K562 (cell line): ENCODE measurements around the gene KLHL35. TPM values are rescaled to one million over a fixed set of nuclear protein-coding genes. Genes with fewer than 3 reads are reported as not detected.

Experiments
- ATAC-seq: fragments of 200-7000 bp; cut with Tn5 transposase; 3 replicates; pipeline ENCODE4 v1.9.1; 2020; ENCODE audit warnings: moderate library complexity
- BruUV-seq: library from RNA; stranded (reverse); fragments of 400-500 nt; replicated peaks from 2 replicates; lab custom pipeline; 2021; lab: Mats Ljungman, UMichigan
- CTCF ChIA-PET: fragments of 300-600 bp; formaldehyde crosslinking; extraction: SDS; loops from one replicate; lab custom pipeline; 2021; ENCODE audit warnings: low intra/inter-chr PET ratio; lab: Yijun Ruan, JAX
- POLR2A ChIA-PET: fragments of 300-600, 350-650 bp; sonication (Branson Sonifier 250); formaldehyde crosslinking; extraction: SDS; loops from one replicate; lab custom pipeline; 2021; ENCODE audit warnings: antibody characterized with exemption, inconsistent platforms; lab: Yijun Ruan, JAX
- DNase-seq, 4 experiments: peaks; one replicate each; pipeline versions ENCODE4 v3.0.0 to v3.0.0-alpha.2; 2011 to 2018; ENCODE audit warnings: low spot score in 3 of 4, mixed read lengths in 3 of 4; ENCODE audit errors: extremely low read depth in 1 of 4
- FAIRE-seq: peaks from 2 replicates; lab custom pipeline; 2011; peaks lifted over from hg19 to GRCh38; lab: Jason Lieb, UNC
- H2AFZ ChIP-seq: 2 replicates; pipeline ENCODE4 v1.6.0; 2011; ENCODE audit warnings: low read depth, low read length, control low read depth, inconsistent platforms
- H3K27ac ChIP-seq: fragments of 200-600 bp; 3 replicates; pipeline ENCODE4 v1.8.0; 2011; ENCODE audit warnings: low read depth, mild to moderate bottlenecking, control low read depth, inconsistent platforms, low read length, moderate library complexity, mixed read lengths; ENCODE audit errors: extremely low read depth
- H3K27me3 ChIP-seq, 2 experiments: fragments of 300-600 bp in 1 of 2; 2 replicates in 1 of 2; 3 replicates in 1 of 2; pipeline versions ENCODE4 v1.6.0 to v1.8.0; 2011; ENCODE audit warnings: inconsistent platforms in 2 of 2, low read length in 2 of 2, mild to moderate bottlenecking in 1 of 2, mixed read lengths in 1 of 2, moderate library complexity in 1 of 2; ENCODE audit not compliant: control insufficient read depth in 2 of 2, insufficient read depth in 2 of 2
- H3K36me3 ChIP-seq: fragments of 300-600 bp; 3 replicates; pipeline ENCODE4 v1.8.0; 2011; ENCODE audit warnings: mild to moderate bottlenecking, low read length, inconsistent platforms; ENCODE audit not compliant: control insufficient read depth, insufficient read depth
- H3K4me1 ChIP-seq, 2 experiments: fragments of 200-600 bp in 1 of 2; replicated peaks in 1 of 2; 2 replicates in 1 of 2; 3 replicates in 1 of 2; pipeline versions ENCODE4 v1.5.1 to v1.8.0; 2011; ENCODE audit warnings: inconsistent platforms in 2 of 2, low read length in 2 of 2, mild to moderate bottlenecking in 1 of 2, mixed read lengths in 1 of 2, moderate library complexity in 1 of 2; ENCODE audit not compliant: control insufficient read depth in 2 of 2, insufficient read depth in 2 of 2
- H3K4me2 ChIP-seq: 2 replicates; pipeline ENCODE4 v1.6.1; 2011; ENCODE audit warnings: low read length, control low read depth, inconsistent platforms, mixed read lengths; ENCODE audit not compliant: insufficient read depth
- H3K4me3 ChIP-seq: fragments of 200-600 bp; sonication (generic), shearing (Covaris generic); 2 replicates; pipeline ENCODE4 v1.5.1; 2016; ENCODE audit warnings: control low read depth, inconsistent platforms
- H3K79me2 ChIP-seq: fragments of 200-600 bp; 3 replicates; pipeline ENCODE4 v1.8.0; 2011; ENCODE audit warnings: low read length, inconsistent platforms; ENCODE audit not compliant: control insufficient read depth, insufficient read depth
- H3K9ac ChIP-seq, 2 experiments: 2 replicates each; pipeline versions ENCODE4 v1.6.0 to v1.6.1; 2011; ENCODE audit warnings: low read depth in 2 of 2, low read length in 2 of 2, control low read depth in 1 of 2, inconsistent platforms in 1 of 2, mild to moderate bottlenecking in 1 of 2, mixed read lengths in 1 of 2; ENCODE audit not compliant: insufficient read depth in 1 of 2
- H3K9me1 ChIP-seq: one replicate; pipeline ENCODE4 v1.6.0; 2011; ENCODE audit warnings: inconsistent platforms, mild to moderate bottlenecking, low read length, moderate library complexity; ENCODE audit not compliant: control insufficient read depth, insufficient read depth
- H3K9me3 ChIP-seq: replicated peaks from 2 replicates; pipeline ENCODE4 v1.5.1; 2011; ENCODE audit warnings: low read depth, low read length, inconsistent platforms; ENCODE audit not compliant: control insufficient read depth, insufficient read depth
- H4K20me1 ChIP-seq: replicated peaks from 2 replicates; pipeline ENCODE4 v1.6.1; 2011; ENCODE audit warnings: low read length, inconsistent platforms, mixed read lengths; ENCODE audit not compliant: control insufficient read depth, insufficient read depth
- C11orf30 ChIP-seq: fragments of 450-650 bp; IDR thresholded peaks from 2 replicates; pipeline ENCODE4 v1.6.1; 2016; ENCODE audit warnings: low read depth, mild to moderate bottlenecking
- CBX8 ChIP-seq: fragments of 200-600 bp; sonication (generic); IDR thresholded peaks from 2 replicates; pipeline ENCODE4 v1.6.1; 2012; ENCODE audit warnings: borderline replicate concordance, mixed run types, low read depth, mild to moderate bottlenecking, moderate library complexity, mixed read lengths, low read length, control low read depth, inconsistent platforms; ENCODE audit not compliant: poor library complexity, severe bottlenecking; ENCODE audit errors: extremely low read depth
- CEBPB ChIP-seq: fragments of 450-650 bp; IDR thresholded peaks from 2 replicates; pipeline ENCODE4 v1.6.1; 2016; ENCODE audit warnings: missing genetic modification characterization, missing compliant biosample characterization
- ETV1 ChIP-seq: fragments of 450-650 bp; conservative IDR thresholded peaks from 2 replicates; pipeline ENCODE4 v1.6.1; 2016; ENCODE audit warnings: missing genetic modification characterization, control low read depth, low read depth, missing compliant biosample characterization
- HDAC8 ChIP-seq: fragments of 450-650 bp; IDR thresholded peaks from 2 replicates; pipeline ENCODE4 v1.6.1; 2016; ENCODE audit warnings: mild to moderate bottlenecking, missing genetic modification characterization, moderate library complexity, missing compliant biosample characterization
- HNRNPL ChIP-seq: fragments of 200-400 bp; formaldehyde crosslinking; IDR thresholded peaks from 2 replicates; pipeline ENCODE4 v1.6.1; 2017; ENCODE audit warnings: low read depth, mild to moderate bottlenecking, low read length
- IFI16 ChIP-seq: fragments of 250-450 bp; sonication (Bioruptor Pico); IDR thresholded peaks from 2 replicates; pipeline ENCODE4 v2.1.2; 2022; ENCODE audit warnings: mild to moderate bottlenecking, inconsistent platforms
- IRF1 ChIP-seq: sonication (generic); formaldehyde crosslinking; IDR thresholded peaks from 2 replicates; pipeline ENCODE4 v1.8.0; 2022; ENCODE audit warnings: missing genetic modification reagents, mild to moderate bottlenecking, borderline replicate concordance
- KHSRP ChIP-seq: fragments of 450-650 bp; IDR thresholded peaks from 2 replicates; pipeline ENCODE4 v1.6.1; 2017
- PHF21A ChIP-seq: fragments of 450-650 bp; IDR thresholded peaks from 2 replicates; pipeline ENCODE4 v1.6.1; 2017; ENCODE audit warnings: low read depth, borderline replicate concordance
- POLR2AphosphoS2 ChIP-seq: IDR thresholded peaks from 2 replicates; pipeline ENCODE4 v1.6.1; 2012; ENCODE audit warnings: low read length, improper control_type of control experiment
- RNF2 ChIP-seq: sonication (generic); IDR thresholded peaks from 2 replicates; pipeline ENCODE4 v1.6.1; 2016
- SMARCA5 ChIP-seq: fragments of 450-650 bp; IDR thresholded peaks from 2 replicates; pipeline ENCODE4 v1.6.1; 2016
- TBL1XR1 ChIP-seq, 2 experiments: IDR thresholded peaks; 2 replicates each; pipeline ENCODE4 v1.6.1; 2012; ENCODE audit warnings: improper control_type of control experiment in 2 of 2, low read length in 2 of 2, mild to moderate bottlenecking in 1 of 2
- TCF3 ChIP-seq: sonication (generic); formaldehyde crosslinking; IDR thresholded peaks from 2 replicates; pipeline ENCODE4 v1.4.0; 2020; ENCODE audit warnings: mild to moderate bottlenecking, missing genetic modification reagents
- TEAD2 ChIP-seq: fragments of 450-650 bp; IDR thresholded peaks from 2 replicates; pipeline ENCODE4 v1.6.1; 2016; ENCODE audit warnings: missing genetic modification characterization, control low read depth, missing compliant biosample characterization
- ZNF124 ChIP-seq: sonication (generic); formaldehyde crosslinking; IDR thresholded peaks from 2 replicates; pipeline ENCODE4 v1.8.1; 2022; ENCODE audit warnings: missing genetic modification reagents
- ZNF644 ChIP-seq: fragments of 200-800 bp; sonication (Bioruptor generic); IDR thresholded peaks from 2 replicates; pipeline ENCODE4 v1.6.1; 2016; ENCODE audit warnings: low read depth, missing genetic modification characterization, missing compliant biosample characterization
- WGBS: fragments of 100-300 bp; shearing (Covaris generic); methylation state at CpG from one replicate; pipeline ENCODE4 v1.1.6; 2016; ENCODE audit warnings: low coverage, mixed read lengths; ENCODE audit not compliant: insufficient coverage; ENCODE audit errors: missing lambda C conversion rate; 5-methylcytosine and 5-hydroxymethylcytosine counted together
- in situ Hi-C: fragments of 300-500 bp; cut with MboI; formaldehyde crosslinking; loops from 4 replicates; pipeline ENCODE4 v1.15.0; 2018; ENCODE audit warnings: inconsistent platforms, mixed read lengths
- intact Hi-C: fragments of 100-400 bp; cut with micrococcal nuclease; formaldehyde crosslinking; loops from 2 replicates; pipeline ENCODE4 v1.14.2; 2022
- polyA plus RNA-seq, 8 experiments: library from polyadenylated mRNA; depleted of rRNA in 4 of 8; stranded (reverse) in 5 of 8; unstranded in 3 of 8; fragments of >200 nt; fragmentation: Nextera tagmentation in 2 of 8; fragmentation: Illumina TruSeq in 1 of 8; extraction: Ambion mirVana in 2 of 8; extraction: Trizol in 1 of 8; gene quantifications; 2 replicates each; pipeline versions ENCODE4 v1.2.1 to v1.2.3, GENCODE V29; 2011 to 2014; ENCODE audit warnings: inconsistent platforms in 1 of 8, missing spikeins in 1 of 8
- total RNA-seq, 7 experiments: library from RNA; depleted of rRNA in 6 of 7; stranded (reverse); fragments of >200 nt in 6 of 7; fragmentation: Illumina TruSeq in 2 of 7; extraction: Trizol in 2 of 7; gene quantifications; 2 replicates each; pipeline versions ENCODE4 v1.2.1 to v1.2.3, GENCODE V29; 2011 to 2021; ENCODE audit warnings: low replicate concordance in 1 of 7

KLHL35 gene
- total and polyA plus RNA-seq, 9 of the 15 experiments (the other 6 are each of a cell fraction or from before 2014, with no cell fraction given) = not detected

GRCh38 chr11:75450236-75450635 is 17.2 kb upstream of the KLHL35 start:
- Histone ChIP-seq H3K4me1 (peaks cover 0 to 9% of the 10 kb centered on the region in 2 experiments; a peak in 1 of 5 replicates), H3K79me2 (no peaks in the 10 kb centered on the region), H4K20me1 (no peaks in the 10 kb centered on the region), H3K4me2 (no peak overlapping the region), H3K9me1 (no peaks in the 10 kb centered on the region), H3K4me3 (no peak overlapping the region), H3K36me3 (no peaks in the 10 kb centered on the region; the same call in 2 of the 3 replicates), H2AFZ (no peak overlapping the region), H3K9ac (no peak overlapping the region), H3K9me3 (no peaks in the 10 kb centered on the region), H3K27me3 (no peaks in the 10 kb centered on the region), H3K27ac (no peak overlapping the region)
- intact Hi-C loops = no loop called here
- DNase-seq (no peak), FAIRE-seq (no peak), ATAC-seq (no peak)
- ChIA-PET POLR2A (interaction anchor here (0.5 kb wide), 1 partner anchor 873 kb away, joined by 4 read pairs; no protein-coding TSS in a partner anchor), CTCF (no interaction called here)
- 57% methylated on average over 7 of the region's 7 CpGs for WGBS
- no TSS peak for BruUV-seq
- in situ Hi-C loops = no loop called here
- no peak for TF ChIP-seq ZNF124 (CRISPR knock-in tag)
- no peak for TF ChIP-seq HDAC8 (tag)
- no peak for TF ChIP-seq POLR2AphosphoS2
- no peak for TF ChIP-seq ZNF644
- TF ChIP-seq ETV1 (tag) = no peak
- TF ChIP-seq CEBPB = no peak

- Histone ChIP-seq H3K4me3 (no peak overlapping the region), H3K36me3 (no peaks in the 10 kb centered on the region; the same call in 2 of the 3 replicates), H3K9me3 (no peaks in the 10 kb centered on the region), H3K79me2 (no peaks in the 10 kb centered on the region), H3K4me1 (peaks cover 0 to 9% of the 10 kb centered on the region in 2 experiments; a peak in 1 of 5 replicates), H3K27me3 (no peaks in the 10 kb centered on the region), H3K27ac (no peak overlapping the region), H2AFZ (no peak overlapping the region), H4K20me1 (no peaks in the 10 kb centered on the region), H3K4me2 (no peak overlapping the region), H3K9ac (0 out of 4 replicates have a peak overlapping the region, but pooled peaks of 1 of the 2 experiments have one; percentile 10), H3K9me1 (no peaks in the 10 kb centered on the region)
- FAIRE-seq = no peak
- ChIA-PET CTCF (no interaction called here), POLR2A (interaction anchor here (0.5 to 1.2 kb wide), 2 partner anchors 80 to 873 kb away, joined by 3 to 4 read pairs; no protein-coding TSS in a partner anchor)
- intact Hi-C loops = no loop called here
- in situ Hi-C loops = loop anchor here (5.0 to 25.0 kb wide), 3 partner anchors 83 to 413 kb away; no protein-coding TSS in a partner anchor
- DNase-seq = no peak
- BruUV-seq = no TSS peak
- WGBS = 39% methylated on average over 10 of the region's 11 CpGs
- no peak for ATAC-seq
- TF ChIP-seq TEAD2 (tag) (no peak), HNRNPL (no peak), IFI16 (CRISPR knock-in tag) (no peak), C11orf30 (no peak), RNF2 (no peak), PHF21A (no peak), KHSRP (no peak), CBX8 (no peak), TCF3 (CRISPR knock-in tag) (no peak), SMARCA5 (no peak), IRF1 (CRISPR knock-in tag) (no peak), TBL1XR1 (IDR thresholded peaks at IDR 0.05; ENCODE audit: low read length in 2 of 2) (no peak)
These were observed 16.8 kb upstream of the KLHL35 start for GRCh38 chr11:75449776-75450175.
